Mesenchymal stem cell (in vitro differentiated cells and primary cell): ENCODE data around the gene NPNT.

ENCODE experiments used
- DNase-seq: peaks from one replicate; pipeline ENCODE4 v3.0.0-alpha.2; 2013
- H2AFZ ChIP-seq: one replicate; pipeline ENCODE4 v1.6.1; 2013; ENCODE audit warnings: low read depth, mild to moderate bottlenecking, control low read depth, inconsistent platforms, low read length, moderate library complexity
- H2AK5ac ChIP-seq: 2 replicates; pipeline ENCODE4 v1.6.1; 2013; ENCODE audit warnings: low read length, moderate library complexity, mild to moderate bottlenecking, inconsistent platforms; ENCODE audit not compliant: severe bottlenecking
- H2BK120ac ChIP-seq: one replicate; pipeline ENCODE4 v1.6.1; 2013; ENCODE audit warnings: low read depth, mild to moderate bottlenecking, inconsistent platforms, low read length, moderate library complexity
- H2BK12ac ChIP-seq, 2 experiments: one replicate each; pipeline ENCODE4 v1.6.1; 2013; ENCODE audit warnings: inconsistent platforms in 2 of 2, low read length in 2 of 2, mild to moderate bottlenecking in 2 of 2, moderate library complexity in 2 of 2, control low read depth in 1 of 2
- H2BK15ac ChIP-seq: one replicate; pipeline ENCODE4 v1.6.1; 2013; ENCODE audit warnings: mild to moderate bottlenecking, low read depth, inconsistent platforms; ENCODE audit not compliant: poor library complexity, severe bottlenecking
- H2BK5ac ChIP-seq: 2 replicates; pipeline ENCODE4 v1.6.1; 2013; ENCODE audit warnings: low read depth, mild to moderate bottlenecking, low read length, control low read depth, inconsistent platforms; ENCODE audit not compliant: poor library complexity, severe bottlenecking
- H3K14ac ChIP-seq, 2 experiments: one replicate each; pipeline ENCODE4 v1.6.1; 2013; ENCODE audit warnings: inconsistent platforms in 2 of 2, low read length in 2 of 2, control low read depth in 1 of 2, mild to moderate bottlenecking in 1 of 2, moderate library complexity in 1 of 2
- H3K18ac ChIP-seq, 2 experiments: one replicate each; pipeline ENCODE4 v1.6.1; 2013; ENCODE audit warnings: inconsistent platforms in 2 of 2, low read length in 2 of 2, control low read depth in 1 of 2, low read depth in 1 of 2, mild to moderate bottlenecking in 1 of 2
- H3K23ac ChIP-seq, 2 experiments: one replicate each; pipeline ENCODE4 v1.6.1; 2013; ENCODE audit warnings: inconsistent platforms in 2 of 2, low read length in 2 of 2, mild to moderate bottlenecking in 2 of 2, moderate library complexity in 2 of 2, control low read depth in 1 of 2
- H3K27ac ChIP-seq: 2 replicates; pipeline ENCODE4 v1.5.1; 2013; ENCODE audit warnings: mild to moderate bottlenecking, moderate library complexity, low read length, control low read depth, inconsistent platforms; ENCODE audit not compliant: poor library complexity, severe bottlenecking
- H3K27me3 ChIP-seq, 2 experiments: 2 replicates each; pipeline versions ENCODE4 v1.6.1 to v1.7.0; 2013; ENCODE audit warnings: low read length in 2 of 2, mild to moderate bottlenecking in 2 of 2, moderate library complexity in 2 of 2, control low read depth in 1 of 2, inconsistent platforms in 1 of 2; ENCODE audit not compliant: control insufficient read depth in 1 of 2, insufficient read depth in 1 of 2
- H3K36me3 ChIP-seq, 2 experiments: 2 replicates each; pipeline versions ENCODE4 v1.6.1 to v1.7.0; 2013; ENCODE audit warnings: low read length in 2 of 2, control low read depth in 1 of 2, inconsistent platforms in 1 of 2, low read depth in 1 of 2, mild to moderate bottlenecking in 1 of 2; ENCODE audit not compliant: insufficient read depth in 2 of 2, control insufficient read depth in 1 of 2
- H3K4ac ChIP-seq, 2 experiments: one replicate each; pipeline ENCODE4 v1.6.1; 2013; ENCODE audit warnings: inconsistent platforms in 2 of 2, low read length in 2 of 2, mild to moderate bottlenecking in 2 of 2, moderate library complexity in 2 of 2, control low read depth in 1 of 2, low read depth in 1 of 2
- H3K4me1 ChIP-seq: 2 replicates; pipeline ENCODE4 v1.6.1; 2013; ENCODE audit warnings: low read depth, low read length, control low read depth; ENCODE audit not compliant: control insufficient read depth, insufficient read depth
- H3K4me2 ChIP-seq: 2 replicates; pipeline ENCODE4 v1.6.1; 2013; ENCODE audit warnings: low read length, mild to moderate bottlenecking, inconsistent platforms; ENCODE audit not compliant: poor library complexity, severe bottlenecking
- H3K4me3 ChIP-seq, 2 experiments: 2 replicates each; pipeline versions ENCODE4 v1.5.1 to v1.7.0; 2013; ENCODE audit warnings: low read length in 2 of 2, mild to moderate bottlenecking in 2 of 2, control low read depth in 1 of 2, low read depth in 1 of 2; ENCODE audit not compliant: insufficient read depth in 1 of 2
- H3K79me1 ChIP-seq: replicated peaks from 2 replicates; pipeline ENCODE4 v1.6.1; 2013; ENCODE audit warnings: mild to moderate bottlenecking, control low read depth, low read length, inconsistent platforms; ENCODE audit not compliant: poor library complexity, severe bottlenecking
- H3K9ac ChIP-seq: 2 replicates; pipeline ENCODE4 v1.7.0; 2013; ENCODE audit warnings: mild to moderate bottlenecking, low read length, moderate library complexity
- H3K9me3 ChIP-seq: 2 replicates; pipeline ENCODE4 v1.7.0; 2013; ENCODE audit warnings: mild to moderate bottlenecking, low read length; ENCODE audit not compliant: control insufficient read depth
- H4K8ac ChIP-seq: one replicate; pipeline ENCODE4 v1.6.1; 2013; ENCODE audit warnings: inconsistent platforms, mild to moderate bottlenecking, low read length, moderate library complexity
- H4K91ac ChIP-seq: one replicate; pipeline ENCODE4 v1.6.1; 2013; ENCODE audit warnings: mild to moderate bottlenecking, low read length, inconsistent platforms
- WGBS: methylation state at CpG from one replicate; pipeline ENCODE4 v1.1.7; 2013; ENCODE audit warnings: mixed read lengths; 5-methylcytosine and 5-hydroxymethylcytosine counted together

The NPNT gene

GRCh38 chr4:105972946-105973621 lies 77.8 kb downstream of the NPNT start:
- Histone ChIP-seq H3K9ac (no peak overlapping the region), H4K8ac (no peak overlapping the region), H3K4ac (no peak overlapping the region), H2BK12ac (no peak overlapping the region), H2BK120ac (no peak overlapping the region), H3K23ac (no peak overlapping the region), H2BK15ac (no peak overlapping the region), H3K4me2 (no peak overlapping the region), H2BK5ac (no peak overlapping the region), H3K36me3 (no peaks in the 10 kb centered on the region), H2AFZ (no peak overlapping the region), H3K18ac (no peak overlapping the region), H3K9me3 (no peaks in the 10 kb centered on the region), H3K27ac (no peak overlapping the region), H3K79me1 (no peaks in the 10 kb centered on the region), H3K4me3 (no peak overlapping the region), H2AK5ac (no peak overlapping the region), H3K4me1 (no peaks in the 10 kb centered on the region), H3K27me3 (no peaks in the 10 kb centered on the region), H3K14ac (no peak overlapping the region), H4K91ac (no peak overlapping the region)
- no peak for DNase-seq
- WGBS = 94% methylated on average over 5 of the region's 5 CpGs

DNA sequence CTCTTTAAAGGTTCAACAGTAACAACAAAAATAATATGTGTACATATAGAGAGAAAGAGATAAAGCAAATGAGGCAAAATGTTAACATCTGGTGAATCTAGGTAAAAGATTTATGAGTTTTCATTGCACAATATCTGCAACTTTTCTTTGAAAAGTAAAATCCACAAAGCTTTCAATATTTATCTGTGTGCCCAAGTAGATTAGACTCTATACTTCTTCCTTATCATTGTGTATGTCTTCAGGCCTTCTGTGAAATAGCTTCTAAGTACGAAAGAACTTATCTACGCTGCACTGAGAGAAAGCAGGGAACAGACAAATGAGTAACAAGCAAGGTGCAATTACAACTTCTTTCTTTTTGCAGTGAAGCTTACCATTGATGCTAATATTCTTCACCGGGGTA lies 81.6 kb downstream of the NPNT start:
- Histone ChIP-seq H3K36me3 (no peaks in the 10 kb centered on the region), H3K79me1 (no peaks in the 10 kb centered on the region), H3K4me2 (no peak overlapping the region), H3K4me1 (peaks cover 4% of the 10 kb centered on the region), H3K9ac (no peak overlapping the region), H3K4ac (no peak overlapping the region), H3K9me3 (no peaks in the 10 kb centered on the region), H3K4me3 (no peak overlapping the region), H2BK15ac (no peak overlapping the region), H2BK120ac (no peak overlapping the region), H2BK5ac (no peak overlapping the region), H3K23ac (no peak overlapping the region), H4K91ac (no peak overlapping the region), H3K14ac (no peak overlapping the region), H2BK12ac (no peak overlapping the region), H2AK5ac (no peak overlapping the region), H4K8ac (no peak overlapping the region), H2AFZ (no peak overlapping the region), H3K18ac (no peak overlapping the region), H3K27me3 (no peaks in the 10 kb centered on the region), H3K27ac (no peak overlapping the region)
- 86% methylated on average over 3 of the region's 3 CpGs for whole genome bisulfite sequencing
- no peak for DNase-seq

GRCh38 chr4:105978684-105979296 lies 83.5 kb downstream of the NPNT start:
- no peak overlapping the region for H2BK15ac ChIP-seq
- peak overlapping the region in 1 of 2 experiments; percentile 48 for H2BK12ac ChIP-seq
- no peak overlapping the region for H3K14ac ChIP-seq
- no peak overlapping the region for H4K8ac ChIP-seq
- no peak overlapping the region for H3K18ac ChIP-seq
- no peak overlapping the region for H3K4ac ChIP-seq
- no peak overlapping the region for H2BK120ac ChIP-seq
- no peak overlapping the region for H3K23ac ChIP-seq
- H3K79me1 ChIP-seq = no peaks in the 10 kb centered on the region
- H3K27ac ChIP-seq = peak overlapping the region; percentile 86
- WGBS = 13% methylated on average over 2 of the region's 2 CpGs
- H3K4me1 ChIP-seq = peaks cover 4% of the 10 kb centered on the region
- H3K27me3 ChIP-seq = no peaks in the 10 kb centered on the region
- no peak overlapping the region for H2BK5ac ChIP-seq
- no peak overlapping the region for H3K4me3 ChIP-seq
- H3K4me2 ChIP-seq = no peak overlapping the region
- H4K91ac ChIP-seq = no peak overlapping the region
- DNase-seq = peak; percentile 85
- H3K36me3 ChIP-seq = no peaks in the 10 kb centered on the region
- H3K9me3 ChIP-seq = no peaks in the 10 kb centered on the region
- H3K9ac ChIP-seq = peak overlapping the region; percentile 39
- no peak overlapping the region for H2AK5ac ChIP-seq
- no peak overlapping the region for H2AFZ ChIP-seq

GRCh38 chr4:105979506-105979905 lies 84.2 kb downstream of the NPNT start:
- DNase-seq = peak; percentile 95
- Histone ChIP-seq H3K27ac (peak overlapping the region; percentile 86), H3K18ac (no peak overlapping the region), H2BK5ac (peak overlapping the region; percentile 86), H3K4me2 (no peak overlapping the region), H2BK15ac (no peak overlapping the region), H4K8ac (no peak overlapping the region), H3K9ac (peak overlapping the region; percentile 39), H2AFZ (no peak overlapping the region), H3K79me1 (no peaks in the 10 kb centered on the region), H3K23ac (no peak overlapping the region), H3K27me3 (no peaks in the 10 kb centered on the region), H2AK5ac (peak overlapping the region; percentile 89), H3K36me3 (no peaks in the 10 kb centered on the region), H3K14ac (no peak overlapping the region), H3K4me3 (no peak overlapping the region), H3K4ac (no peak overlapping the region), H3K4me1 (peaks cover 4% of the 10 kb centered on the region), H2BK120ac (peak overlapping the region; percentile 11), H4K91ac (no peak overlapping the region), H2BK12ac (no peak overlapping the region), H3K9me3 (no peaks in the 10 kb centered on the region)
- no CpG with 5 or more reads among the region's 3 CpGs for WGBS
